GM10266 (cell line): ENCODE results near the gene GUCY1A1.

Experiments
- DNase-seq: peaks from one replicate; pipeline ENCODE4 v3.0.0; 2012; ENCODE audit errors: extremely low spot score
- TF ChIP-seq, protein P1 (sequence below): IDR thresholded peaks from 2 replicates; pipeline ENCODE4 v1.5.1; 2012; ENCODE audit warnings: mild to moderate bottlenecking, low read depth; ENCODE audit not compliant: control insufficient read depth, insufficient read depth; ENCODE audit errors: missing control alignments

The GUCY1A1 gene

DNA sequence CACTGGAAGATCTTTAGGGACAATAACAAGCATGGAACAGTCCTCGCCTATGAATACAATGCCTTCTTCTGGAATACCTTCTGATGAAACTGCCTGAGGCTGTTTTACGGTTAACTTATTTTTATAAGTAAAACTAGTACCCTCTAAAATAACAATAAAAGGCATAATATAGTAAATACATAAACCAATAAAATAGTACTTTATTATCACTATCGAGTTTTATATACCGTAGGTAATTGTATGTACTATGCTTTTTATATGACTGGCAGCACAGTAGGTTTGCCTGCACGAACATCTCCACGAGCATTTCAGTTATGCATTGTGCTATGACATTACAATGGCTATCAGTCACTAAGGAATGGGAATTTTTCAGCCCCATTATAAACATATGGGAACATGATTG lies 8.0 kb downstream of the GUCY1A1 start:
- TF ChIP-seq, protein P1, sequence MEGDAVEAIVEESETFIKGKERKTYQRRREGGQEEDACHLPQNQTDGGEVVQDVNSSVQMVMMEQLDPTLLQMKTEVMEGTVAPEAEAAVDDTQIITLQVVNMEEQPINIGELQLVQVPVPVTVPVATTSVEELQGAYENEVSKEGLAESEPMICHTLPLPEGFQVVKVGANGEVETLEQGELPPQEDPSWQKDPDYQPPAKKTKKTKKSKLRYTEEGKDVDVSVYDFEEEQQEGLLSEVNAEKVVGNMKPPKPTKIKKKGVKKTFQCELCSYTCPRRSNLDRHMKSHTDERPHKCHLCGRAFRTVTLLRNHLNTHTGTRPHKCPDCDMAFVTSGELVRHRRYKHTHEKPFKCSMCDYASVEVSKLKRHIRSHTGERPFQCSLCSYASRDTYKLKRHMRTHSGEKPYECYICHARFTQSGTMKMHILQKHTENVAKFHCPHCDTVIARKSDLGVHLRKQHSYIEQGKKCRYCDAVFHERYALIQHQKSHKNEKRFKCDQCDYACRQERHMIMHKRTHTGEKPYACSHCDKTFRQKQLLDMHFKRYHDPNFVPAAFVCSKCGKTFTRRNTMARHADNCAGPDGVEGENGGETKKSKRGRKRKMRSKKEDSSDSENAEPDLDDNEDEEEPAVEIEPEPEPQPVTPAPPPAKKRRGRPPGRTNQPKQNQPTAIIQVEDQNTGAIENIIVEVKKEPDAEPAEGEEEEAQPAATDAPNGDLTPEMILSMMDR = no peak
- no peak for DNase-seq

DNA sequence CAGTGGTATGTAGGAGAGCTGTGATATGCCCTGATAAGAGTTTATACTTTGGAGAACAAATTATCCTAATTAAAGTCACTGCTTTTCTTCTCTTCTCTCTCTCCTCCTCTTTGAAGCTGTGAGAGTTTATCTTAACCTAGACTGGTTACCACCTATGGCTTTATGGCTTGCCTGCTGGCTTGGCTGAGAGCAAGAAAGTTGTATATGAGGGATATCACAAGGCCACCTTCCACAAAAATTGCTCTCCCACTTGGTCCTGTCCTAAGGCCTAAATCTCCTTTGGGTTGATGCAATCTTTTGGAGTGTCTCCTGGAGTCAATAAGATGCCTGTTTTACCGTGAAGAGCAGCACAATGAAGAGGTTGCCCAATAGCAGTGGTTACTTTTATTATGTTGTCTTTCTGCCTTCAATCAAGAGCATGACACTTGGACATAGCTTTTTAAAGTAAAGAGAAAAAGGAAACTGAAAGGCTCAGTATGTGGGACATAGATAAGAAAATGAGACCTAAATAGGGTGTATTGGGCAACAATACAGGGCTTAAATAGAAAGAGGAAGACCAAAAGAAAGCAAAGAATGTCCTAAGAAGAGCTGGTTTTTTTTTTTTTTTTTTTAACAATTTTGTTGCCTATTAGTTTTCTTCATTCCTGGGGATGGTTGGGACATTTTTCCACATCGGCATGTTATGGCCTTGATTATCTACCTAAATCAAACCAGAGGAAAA lies 9.2 kb downstream of the GUCY1A1 start:
- DNase-seq = peak; percentile 27
- TF ChIP-seq, protein P1 = no peak

DNA sequence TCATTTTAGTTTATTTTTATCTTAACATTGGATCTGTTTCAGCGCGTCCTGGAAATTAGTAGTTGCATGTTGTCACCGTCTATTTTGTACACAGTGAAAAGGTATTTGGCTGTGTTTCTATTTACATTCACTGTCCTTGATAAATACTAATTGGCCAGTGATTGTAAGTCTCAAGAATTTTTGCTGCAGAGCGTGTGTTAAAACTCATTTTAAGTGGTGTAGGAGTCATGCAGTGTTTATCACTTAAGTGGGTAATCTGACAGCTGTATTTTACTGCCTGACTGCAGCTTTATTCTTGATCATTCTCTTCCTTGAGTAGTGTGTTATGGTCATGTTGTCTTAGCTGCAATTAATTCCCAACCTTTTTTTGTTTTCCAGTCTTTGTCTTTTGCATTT lies 9.8 kb downstream of the GUCY1A1 start:
- TF ChIP-seq, protein P1 = no peak
- DNase-seq = no peak

DNA sequence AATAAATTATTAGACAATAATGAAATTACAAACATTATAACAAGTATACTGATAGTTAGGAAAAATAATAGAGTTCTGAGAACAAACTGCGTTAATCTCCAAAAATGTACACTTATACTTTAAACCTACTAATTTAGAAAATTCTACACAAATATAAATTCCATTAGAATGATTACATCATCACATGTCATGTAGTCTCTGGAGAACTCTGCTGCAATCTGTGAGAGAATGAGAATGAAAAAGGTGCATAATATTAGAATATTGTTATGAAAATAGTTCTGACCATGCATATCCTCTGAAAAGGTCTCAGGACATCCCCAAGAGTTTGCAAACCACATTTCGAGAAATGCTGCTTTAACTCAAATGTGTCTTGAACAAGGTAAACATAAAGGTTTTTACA lies 11.4 kb downstream of the GUCY1A1 start:
- DNase-seq = no peak
- TF ChIP-seq, protein P1 = no peak

DNA sequence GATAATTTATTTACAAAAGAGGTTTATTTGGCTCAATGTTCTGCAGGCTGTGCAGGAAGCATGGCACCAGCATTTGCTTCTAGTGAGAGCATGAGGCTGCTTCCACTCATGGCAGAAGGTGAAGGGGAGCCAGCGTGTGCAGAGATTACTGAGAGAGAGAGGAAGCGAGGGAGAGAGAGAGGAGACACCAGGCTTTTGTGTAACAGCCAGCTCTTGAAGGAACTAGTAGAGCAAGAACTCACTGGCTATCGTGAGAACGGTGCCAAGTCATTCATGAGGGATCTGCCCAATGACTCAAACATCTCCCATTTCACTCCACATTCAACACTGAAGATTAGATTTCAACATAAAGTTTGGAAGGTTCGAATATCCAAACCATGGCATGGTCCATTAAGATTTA lies 12.7 kb downstream of the GUCY1A1 start:
- DNase-seq = no peak
- TF ChIP-seq, protein P1 = no peak

DNA sequence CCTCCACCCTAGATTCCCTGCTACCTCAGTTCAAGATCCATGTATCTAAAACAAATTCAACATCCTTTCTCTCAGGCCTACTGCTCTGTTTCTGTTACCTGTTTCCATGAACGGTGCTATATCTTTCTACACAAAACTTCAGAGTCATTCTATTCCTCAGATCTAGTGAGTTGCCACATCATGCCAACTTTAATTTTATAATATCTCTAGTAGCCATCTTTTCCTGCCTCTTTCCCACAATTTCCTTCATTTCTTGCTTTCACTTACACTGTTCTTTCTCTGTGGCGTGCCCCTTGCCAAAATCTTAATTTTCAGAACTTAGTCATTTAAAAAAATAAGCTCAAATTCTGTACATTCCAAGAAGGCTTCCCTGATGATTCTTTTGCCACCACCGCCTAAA lies 15.2 kb downstream of the GUCY1A1 start:
- no peak for DNase-seq
- TF ChIP-seq, protein P1 = no peak

DNA sequence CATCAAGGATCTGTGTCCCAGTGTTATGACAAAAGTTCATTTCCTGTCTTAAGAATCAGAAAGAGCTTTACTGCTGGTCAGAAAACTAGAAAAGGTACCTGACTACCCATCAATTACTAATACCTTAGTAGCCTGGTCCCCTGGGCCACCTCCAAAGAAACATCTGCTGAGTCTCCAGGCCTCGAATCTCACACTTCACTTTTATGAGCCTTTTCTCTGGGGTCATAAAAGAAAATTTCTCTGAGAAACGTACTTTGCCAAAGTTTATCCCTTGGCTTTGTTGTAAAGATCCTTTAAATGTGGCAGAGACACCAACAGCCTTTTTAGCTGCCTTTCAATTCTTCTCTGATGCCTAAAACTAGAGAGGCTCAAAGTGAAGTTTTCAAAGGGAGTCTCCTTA lies 17.8 kb downstream of the GUCY1A1 start:
- TF ChIP-seq, protein P1 = no peak
- no peak for DNase-seq
